GM19438 (cell line): ENCODE results near the gene SEZ6L.

ENCODE experiments used
- ATAC-seq: cut with Tn5 transposase; IDR thresholded peaks from one replicate; pipeline ENCODE4 v1.9.1; 2021; ENCODE audit warnings: low read depth; ENCODE audit not compliant: unreplicated experiment

SEZ6L gene

DNA sequence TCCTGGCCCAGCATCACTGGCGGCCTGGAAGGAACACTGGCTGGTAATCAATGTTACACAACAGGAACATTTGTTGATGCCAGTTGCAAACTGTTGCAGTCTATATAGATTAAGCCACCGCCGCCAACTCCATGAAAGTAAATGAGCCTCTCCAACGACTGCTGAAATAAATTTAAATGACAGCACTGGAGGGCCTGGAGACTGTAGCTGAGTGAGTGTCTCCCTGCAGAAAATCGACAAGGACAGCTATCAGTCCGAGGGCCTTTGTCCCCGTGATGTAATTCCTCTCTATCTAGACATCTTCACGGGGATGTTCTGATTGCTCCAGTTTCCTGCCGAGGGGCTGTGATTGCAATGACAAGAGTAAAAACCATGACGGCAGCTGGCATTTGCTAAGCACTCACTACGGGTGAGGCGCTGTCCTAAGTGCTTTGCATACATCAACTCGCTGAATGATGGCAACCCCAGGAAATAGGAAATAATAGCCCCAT is 120.4 kb downstream of the SEZ6L start:
- ATAC-seq, result no peak

DNA sequence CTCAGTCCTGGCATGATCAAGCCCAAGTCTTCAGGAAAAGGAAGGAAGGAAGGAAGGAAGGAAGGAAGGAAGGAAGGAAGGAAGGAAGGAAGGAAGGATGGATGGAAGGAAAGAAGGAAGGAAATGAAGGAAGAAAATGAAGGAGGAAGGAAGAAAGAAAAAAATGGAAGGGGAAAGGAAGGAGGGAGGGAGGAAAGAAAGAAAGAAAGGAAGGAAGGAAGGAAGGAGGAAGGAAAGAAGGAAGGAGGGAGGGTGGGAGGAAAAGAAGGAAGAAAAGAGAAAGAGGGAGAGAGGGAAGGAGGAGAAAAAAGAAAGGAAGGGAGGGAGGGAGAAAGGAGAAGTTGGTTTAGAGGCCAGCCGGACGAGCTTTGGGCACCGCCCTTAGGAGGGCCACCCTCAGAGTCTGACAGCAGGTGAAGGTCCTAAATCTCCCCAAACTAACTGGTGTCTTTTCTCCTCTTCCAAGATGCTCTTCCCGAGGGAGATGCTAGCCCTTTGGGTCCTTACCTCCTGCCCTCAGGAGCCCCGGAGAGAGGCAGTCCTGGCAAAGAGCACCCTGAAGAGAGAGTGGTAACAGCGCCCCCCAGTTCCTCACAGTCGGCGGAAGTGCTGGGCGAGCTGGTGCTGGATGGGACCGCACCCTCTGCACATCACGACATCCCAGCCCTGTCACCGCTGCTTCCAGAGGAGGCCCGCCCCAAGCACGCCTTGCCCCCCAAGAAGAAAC is 122.8 kb downstream of the SEZ6L start:
- no peak for ATAC-seq

DNA sequence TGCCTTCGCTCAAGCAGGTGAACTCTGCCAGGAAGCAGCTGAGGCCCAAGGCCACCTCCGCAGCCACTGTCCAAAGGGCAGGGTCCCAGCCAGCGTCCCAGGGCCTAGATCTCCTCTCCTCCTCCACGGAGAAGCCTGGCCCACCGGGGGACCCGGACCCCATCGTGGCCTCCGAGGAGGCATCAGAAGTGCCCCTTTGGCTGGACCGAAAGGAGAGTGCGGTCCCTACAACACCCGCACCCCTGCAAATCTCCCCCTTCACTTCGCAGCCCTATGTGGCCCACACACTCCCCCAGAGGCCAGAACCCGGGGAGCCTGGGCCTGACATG is 123.4 kb downstream of the SEZ6L start:
- no peak for ATAC-seq

DNA sequence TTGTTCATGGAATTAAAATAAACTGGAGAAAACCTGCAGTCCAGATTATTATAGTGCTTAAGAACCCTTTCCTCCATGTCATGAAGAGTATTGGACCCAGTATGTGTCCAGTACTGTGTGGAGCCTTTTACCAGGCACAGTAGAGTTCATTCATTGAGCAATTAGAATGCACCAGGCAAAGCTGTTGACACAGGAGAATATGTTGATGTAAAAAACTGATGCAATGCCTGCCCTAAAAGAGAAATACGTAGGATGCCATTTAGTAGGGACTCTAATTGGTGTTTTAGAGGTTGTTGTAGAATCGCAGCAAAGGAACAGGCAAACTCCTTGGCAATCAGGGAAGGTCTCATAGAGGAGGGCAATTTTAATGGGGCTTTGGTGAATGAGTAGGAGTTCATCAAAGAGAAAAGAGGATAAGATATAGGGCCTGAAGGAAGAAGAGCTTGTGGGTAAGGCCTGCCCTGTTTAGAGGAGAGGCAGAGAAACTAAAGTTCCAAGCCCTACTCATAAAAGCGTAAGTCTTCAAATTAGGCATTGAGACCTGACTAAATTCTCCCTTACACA is 126.4 kb downstream of the SEZ6L start:
- no peak for ATAC-seq

DNA sequence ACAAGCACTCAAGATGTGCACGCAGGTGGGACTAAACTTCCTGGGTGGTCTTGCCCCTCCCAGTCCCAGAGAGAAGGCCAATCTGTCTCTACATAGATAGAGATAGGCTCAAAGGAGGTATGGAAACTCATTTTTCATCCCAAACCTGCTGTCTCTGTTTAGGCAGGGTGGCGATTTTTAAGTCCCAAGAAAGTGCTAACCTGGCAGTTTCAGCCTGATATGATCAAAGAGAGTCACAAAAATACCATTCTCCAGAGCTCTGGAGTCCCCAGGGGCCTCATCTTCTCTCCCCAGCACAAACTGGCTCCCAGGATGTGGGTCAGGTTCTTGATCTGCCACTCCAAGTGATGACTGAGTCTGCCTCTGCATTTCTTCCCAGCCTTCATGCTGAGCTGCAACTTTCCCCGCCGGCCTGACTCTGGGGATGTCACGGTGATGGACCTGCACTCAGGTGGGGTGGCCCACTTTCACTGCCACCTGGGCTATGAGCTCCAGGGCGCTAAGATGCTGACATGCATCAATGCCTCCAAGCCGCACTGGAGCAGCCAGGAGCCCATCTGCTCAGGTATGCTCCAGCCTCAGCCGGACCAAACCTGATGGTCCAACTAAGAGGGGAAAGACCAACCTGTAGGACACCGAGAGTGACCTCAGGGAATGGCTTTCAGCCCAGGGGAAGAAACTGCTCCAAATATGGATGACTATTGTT is 129.5 kb downstream of the SEZ6L start:
- no peak for ATAC-seq

DNA sequence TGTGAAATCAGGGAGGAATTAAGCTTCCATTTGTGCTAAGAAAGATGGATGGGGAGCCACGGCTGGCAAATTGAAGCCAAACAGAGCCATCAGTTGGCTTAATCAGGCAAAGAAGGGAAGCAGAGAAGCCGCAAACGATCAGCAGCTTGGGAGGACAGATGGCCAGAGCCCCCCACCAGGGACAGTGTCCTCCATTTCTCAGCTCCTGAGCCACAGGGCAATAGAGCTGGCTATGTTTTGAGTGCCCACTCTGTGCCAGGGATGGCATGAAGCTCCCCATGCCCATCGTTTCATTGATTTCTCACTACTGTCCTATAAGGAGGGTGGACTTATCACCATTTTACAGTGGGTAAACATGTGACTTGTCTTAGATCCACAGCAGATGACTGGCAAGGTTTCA is 133.5 kb downstream of the SEZ6L start:
- ATAC-seq, result no peak

DNA sequence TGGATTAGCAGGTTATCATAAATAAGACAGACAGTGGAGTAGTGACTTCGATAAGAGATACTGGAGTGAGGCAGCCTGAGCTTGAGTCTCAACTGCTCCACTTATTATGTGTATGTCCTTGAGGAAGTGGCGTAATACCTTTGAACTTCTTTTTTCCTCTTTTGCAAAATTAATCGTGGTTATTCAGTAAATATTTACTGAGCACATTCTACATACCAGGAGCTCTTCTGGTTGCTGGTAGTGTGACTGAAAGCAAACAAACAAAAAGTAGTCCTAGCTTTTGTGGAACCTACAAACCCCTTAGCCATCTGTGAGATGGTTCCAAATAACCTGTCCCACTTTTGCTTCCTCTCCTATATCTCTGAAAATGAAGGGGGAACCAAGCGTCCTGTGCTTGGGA is 134.2 kb downstream of the SEZ6L start:
- ATAC-seq, result no peak

DNA sequence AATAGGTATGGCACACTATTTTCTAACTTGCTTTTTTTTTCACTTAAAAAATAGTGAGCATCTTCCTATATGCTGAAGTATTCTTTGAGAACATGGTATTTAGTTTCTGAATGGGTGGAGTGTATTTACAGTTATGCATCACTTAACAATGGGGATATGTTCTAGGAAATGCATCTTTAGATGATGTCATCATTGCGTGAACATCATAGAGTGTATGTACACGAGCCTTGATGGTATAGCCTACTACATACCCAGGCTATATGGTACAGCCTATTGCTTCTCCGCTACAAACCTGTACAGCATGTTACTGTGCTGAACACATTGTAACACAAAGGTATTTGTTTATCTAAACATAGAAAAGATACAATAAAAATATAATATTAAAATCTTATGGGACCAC is 135.5 kb downstream of the SEZ6L start:
- ATAC-seq, result no peak

DNA sequence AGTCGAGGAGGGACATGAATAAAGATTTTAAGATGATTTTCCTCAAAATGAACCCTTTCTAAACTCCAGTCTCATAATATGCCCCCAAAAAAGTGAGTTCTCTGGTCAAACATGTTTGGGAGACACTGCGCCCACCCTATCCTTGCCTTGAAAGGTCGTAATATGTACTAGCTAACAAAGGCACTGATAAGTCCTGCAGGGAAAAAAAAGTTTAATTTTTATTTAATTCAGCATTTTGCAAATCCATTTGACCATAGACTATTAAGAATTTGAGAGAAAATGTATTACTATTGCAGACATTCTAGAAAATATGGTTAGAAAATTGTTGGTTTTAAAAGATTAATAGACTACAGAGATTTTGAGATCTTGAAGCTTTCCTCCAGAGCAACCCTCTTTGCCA is 139.2 kb downstream of the SEZ6L start:
- no peak for ATAC-seq

DNA sequence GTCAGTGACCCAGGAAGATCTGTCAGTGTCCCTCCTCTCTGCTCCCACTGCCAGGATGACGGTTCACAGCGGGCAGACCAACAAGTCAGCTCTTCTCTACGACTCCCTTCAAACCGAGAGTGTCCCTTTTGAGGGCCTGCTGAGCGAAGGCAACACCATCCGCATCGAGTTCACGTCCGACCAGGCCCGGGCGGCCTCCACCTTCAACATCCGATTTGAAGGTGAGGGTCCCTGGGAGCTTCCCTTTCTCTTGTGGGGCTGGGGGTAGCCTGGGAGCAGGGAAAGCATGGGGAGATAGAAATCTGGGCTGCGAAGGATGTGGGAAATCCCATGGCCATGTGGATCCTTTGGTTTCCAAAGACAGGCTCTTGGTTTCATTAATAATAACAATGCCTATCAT is 141.4 kb downstream of the SEZ6L start:
- no peak for ATAC-seq

DNA sequence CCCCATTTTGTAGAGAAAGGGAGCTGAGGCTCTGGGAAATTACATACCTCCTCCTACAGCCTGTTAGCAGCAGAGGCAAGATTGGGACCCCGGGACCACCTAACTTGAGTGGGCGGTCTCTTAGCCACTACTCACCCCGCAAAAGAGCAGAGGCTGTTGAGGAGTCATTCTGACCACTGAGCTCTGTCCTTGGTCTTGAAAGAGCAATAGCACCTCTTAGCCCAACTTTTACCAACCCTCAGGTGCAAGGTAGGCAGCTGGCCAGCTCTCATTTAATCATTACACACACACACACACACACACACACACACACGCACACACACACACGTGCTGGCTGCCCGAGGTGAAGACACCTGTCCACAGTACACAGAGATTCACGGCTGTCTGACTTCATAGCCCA is 144.0 kb downstream of the SEZ6L start:
- ATAC-seq, result no peak

DNA sequence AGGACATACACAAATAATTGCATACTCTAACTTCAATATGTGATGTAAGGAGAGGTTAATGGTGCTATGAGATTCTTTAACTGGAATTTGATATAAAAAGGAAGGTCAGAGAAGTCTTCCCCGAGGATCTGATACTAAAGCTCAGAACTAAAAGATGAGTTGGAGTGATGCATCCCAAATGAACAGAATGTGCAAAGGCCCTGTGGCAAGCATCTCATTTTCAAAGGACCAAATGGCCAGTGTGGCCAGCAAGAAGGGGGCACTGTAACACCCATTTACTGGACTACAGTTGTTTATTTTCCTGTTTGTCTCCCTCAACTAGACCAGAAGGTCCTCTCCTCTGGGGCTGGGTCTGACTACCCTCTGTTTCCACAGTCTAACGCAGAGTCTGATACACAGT is 144.9 kb downstream of the SEZ6L start:
- ATAC-seq, result no peak

DNA sequence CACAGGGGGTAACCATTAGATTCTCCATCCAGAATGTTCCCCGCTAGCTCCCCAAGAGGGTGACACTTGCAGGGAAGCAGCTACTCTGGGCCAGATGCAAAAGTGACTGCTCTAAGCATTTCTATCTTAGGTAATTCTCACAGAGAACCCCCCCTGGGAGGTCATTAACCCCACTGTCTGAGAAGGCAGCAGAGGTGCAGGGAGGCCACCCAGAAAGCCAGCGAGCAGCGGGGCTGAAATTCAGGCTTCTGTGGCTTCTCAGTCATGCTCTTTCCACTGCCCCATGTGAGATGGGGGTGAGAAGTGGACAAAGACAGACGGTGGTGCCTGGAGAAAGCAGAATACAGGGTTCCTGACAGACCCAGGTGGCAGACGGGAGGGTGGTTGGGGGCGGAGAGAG is 145.4 kb downstream of the SEZ6L start:
- ATAC-seq, result no peak

DNA sequence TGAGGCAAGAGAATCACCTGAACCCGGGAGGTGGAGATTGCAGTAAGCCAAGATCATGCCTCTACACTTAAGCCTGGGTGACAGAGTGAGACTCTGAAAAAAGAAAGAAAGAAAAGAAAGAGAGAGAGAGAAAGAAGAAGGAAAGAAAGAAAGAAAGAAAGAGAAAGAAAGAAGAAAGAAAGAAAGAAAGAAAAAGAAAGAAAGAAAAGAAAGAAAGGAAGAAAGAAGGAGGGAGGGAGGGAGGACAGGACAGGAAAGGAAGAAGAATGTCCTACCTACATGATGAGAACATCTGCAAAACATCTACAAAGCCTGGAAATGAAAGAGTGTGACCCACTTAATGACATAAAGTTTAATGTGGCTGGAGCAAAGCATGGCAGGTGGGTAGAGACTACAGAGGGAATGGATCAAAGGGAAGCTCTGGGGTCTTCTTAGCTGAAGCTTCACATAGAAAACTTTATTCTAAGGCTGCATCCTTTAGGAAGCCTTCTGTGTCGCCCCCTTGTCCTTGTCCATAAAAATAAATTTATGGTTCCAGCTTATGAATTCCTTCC is 147.5 kb downstream of the SEZ6L start:
- ATAC-seq, result no peak

DNA sequence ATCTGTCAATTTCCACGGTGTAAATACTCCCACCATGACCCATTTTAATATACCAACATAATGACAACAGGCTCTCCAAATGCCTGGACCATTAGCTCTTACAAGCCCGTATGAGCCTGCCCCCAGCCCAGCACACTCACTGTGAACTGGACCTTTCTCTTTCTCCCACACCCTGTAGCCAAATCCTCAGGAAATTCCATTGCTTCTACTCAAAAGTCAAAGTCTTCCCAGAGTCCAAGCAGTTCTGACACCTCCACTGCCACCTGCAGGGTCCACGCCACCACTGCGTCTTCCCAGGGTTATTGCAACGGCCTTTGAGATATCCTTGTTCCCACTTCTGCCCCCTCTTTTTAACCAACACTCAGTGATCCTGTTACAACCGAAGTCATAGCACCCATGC is 149.7 kb downstream of the SEZ6L start:
- no peak for ATAC-seq

DNA sequence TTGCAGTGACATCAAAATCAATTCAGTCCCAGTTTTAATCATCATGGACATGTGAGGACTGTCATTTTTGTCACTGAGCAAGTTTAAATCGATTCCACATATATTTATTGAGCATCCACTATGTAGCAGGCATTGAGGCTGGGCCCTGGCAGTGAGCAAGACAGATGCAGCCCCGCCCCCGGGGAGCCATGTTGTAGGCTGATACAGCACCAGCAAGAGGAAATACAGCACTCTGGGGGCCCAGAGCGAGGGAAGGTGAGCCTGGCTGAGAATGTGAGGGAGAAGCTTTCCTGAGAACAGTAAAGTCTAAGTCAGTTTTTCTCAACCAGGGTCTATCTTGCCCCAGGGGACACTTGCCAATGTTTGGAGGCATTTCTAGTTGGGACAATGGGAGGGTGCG is 151.2 kb downstream of the SEZ6L start:
- no peak for ATAC-seq

DNA sequence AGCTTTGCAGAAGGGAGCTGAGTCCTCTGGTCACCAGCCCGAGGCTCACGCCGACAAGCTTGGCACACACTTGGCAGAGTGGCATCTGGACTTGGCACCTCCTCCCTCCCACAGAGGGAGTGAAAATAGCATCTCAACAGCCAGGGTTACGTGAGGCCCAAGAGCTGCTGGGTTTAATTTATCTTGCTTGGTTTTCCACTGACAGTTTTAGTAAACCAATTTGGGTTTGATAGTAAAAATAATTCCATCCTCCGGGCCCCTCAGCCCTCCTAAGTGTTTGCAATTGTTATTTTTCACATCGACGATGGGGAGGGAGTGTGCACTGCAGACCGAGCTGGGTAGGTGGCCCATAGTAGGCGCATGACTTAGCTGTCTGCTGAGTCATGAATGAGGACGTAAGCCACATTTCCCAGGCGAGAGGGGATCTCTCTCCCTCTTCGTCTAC is 152.2 kb downstream of the SEZ6L start:
- no peak for ATAC-seq

DNA sequence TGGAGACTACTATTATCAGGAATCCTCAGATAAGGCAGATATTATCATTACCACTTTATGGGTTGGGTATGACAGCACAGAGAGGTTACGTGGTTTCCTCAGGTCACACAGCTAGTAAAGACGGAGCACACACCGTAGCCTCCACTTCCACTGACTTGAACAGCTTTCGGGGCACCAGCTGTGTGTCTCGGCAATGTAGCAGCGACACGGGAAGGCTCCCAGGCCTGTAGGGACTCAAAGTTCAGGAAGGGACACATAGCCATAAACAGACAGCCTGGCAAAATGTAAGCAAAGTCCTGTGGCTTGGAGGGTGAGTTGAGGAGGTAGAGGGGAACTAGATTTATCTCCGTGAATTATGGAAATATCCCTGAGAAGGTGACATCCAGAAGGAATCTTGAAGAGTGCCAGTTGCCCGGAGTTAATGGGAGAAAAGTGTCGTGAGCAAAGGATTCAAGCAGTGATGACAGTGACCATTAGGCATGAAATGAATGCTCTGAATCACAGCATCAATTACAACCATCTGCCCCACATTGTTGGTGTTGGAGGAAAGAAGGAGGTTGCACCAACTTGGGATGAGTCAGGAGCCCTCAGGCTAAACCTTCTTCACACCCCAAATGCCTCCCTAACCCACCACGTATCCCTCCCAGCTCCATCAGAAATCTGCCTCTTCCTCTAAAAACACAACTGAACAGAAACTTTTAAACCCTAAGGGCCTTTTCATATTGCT is 153.1 kb downstream of the SEZ6L start:
- no peak for ATAC-seq

DNA sequence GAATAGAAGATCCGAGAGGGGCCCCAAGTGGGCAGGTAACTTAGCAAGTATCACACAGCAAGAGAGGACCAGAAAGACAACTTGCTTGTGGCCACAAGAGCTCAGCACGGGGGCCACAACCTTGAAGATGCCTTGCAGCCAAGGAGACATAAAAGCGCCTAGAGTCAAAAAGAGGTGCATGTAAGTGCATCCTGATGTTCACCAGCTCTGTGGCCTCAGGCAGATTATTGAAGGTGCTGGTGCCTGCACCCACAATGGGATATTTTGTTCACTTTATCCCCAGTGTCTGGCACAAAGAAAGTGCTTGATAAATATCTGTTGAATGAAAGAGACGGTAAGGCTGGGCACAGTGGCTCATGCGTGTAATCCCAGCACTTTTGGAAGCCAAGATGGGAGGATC is 153.8 kb downstream of the SEZ6L start:
- no peak for ATAC-seq

DNA sequence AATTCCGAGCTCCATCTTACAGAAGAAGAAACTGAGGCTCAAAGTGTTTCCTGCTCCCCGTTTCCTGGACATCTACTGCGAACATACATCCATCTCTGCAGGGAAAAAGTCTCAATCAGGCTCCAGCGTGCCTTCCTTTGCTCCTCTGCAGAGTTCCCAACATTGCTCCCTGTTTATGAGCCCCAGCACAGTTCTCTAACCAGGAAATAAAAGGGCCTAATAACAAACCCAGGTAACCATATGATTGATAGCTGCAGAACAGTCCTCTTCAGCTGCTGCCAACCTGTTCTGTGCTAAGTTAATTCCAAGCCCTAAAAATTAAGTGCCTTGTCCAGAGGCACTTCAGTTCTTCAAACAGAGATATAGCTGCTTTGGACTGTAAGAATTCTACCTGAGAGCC is 154.9 kb downstream of the SEZ6L start:
- no peak for ATAC-seq

DNA sequence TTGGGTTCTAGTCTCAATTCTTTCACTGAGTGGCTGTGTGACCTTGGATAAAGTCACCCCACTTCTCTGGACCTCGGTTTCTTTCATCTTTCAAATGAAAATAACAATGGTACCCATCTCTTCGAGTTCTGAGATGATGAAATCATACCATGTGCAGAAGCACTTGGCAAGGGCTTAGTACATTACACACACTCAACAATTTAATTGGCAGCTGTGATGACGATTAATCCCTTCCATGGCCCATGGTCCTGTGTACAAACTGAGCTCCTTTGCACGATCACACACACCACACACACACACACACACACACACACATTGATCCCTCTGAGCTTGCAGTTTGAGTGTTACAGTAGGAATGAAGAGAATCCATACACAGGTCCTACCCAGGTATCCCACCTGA is 156.4 kb downstream of the SEZ6L start:
- ATAC-seq, result no peak
